GM21717 (cell line): Measurements from ENCODE around the gene EXOSC10.
"Not testable (repeated sequence)": the region's sequence is repeated elsewhere in the genome, so short reads cannot be mapped to it uniquely, and the experiment has no call there.

Experiments
- ATAC-seq: cut with Tn5 transposase; IDR thresholded peaks from one replicate; pipeline ENCODE4 v1.9.1; 2021; ENCODE audit warnings: mild to moderate bottlenecking, moderate library complexity; ENCODE audit not compliant: unreplicated experiment

EXOSC10 gene

DNA sequence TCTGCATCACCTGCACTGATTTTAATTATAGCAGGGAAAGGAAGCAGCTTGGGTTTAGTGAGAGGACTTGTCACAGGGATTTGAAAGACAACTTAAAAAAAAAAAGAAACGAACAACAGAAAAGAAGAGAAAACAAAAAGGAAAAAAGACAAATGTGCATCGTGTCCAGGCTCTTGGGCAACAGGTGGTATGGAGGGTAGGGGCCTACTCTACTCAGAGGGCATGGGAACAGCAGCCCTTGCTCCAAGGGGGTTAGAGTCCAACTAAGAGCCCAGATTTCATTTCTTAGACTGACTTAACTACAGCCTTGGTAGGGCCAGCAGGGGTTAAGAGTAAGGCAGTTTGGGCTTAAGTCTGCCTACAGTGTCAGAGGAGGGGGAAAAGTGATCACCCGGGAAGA is 15.3 kb upstream of the EXOSC10 start:
- ATAC-seq, result no peak

DNA sequence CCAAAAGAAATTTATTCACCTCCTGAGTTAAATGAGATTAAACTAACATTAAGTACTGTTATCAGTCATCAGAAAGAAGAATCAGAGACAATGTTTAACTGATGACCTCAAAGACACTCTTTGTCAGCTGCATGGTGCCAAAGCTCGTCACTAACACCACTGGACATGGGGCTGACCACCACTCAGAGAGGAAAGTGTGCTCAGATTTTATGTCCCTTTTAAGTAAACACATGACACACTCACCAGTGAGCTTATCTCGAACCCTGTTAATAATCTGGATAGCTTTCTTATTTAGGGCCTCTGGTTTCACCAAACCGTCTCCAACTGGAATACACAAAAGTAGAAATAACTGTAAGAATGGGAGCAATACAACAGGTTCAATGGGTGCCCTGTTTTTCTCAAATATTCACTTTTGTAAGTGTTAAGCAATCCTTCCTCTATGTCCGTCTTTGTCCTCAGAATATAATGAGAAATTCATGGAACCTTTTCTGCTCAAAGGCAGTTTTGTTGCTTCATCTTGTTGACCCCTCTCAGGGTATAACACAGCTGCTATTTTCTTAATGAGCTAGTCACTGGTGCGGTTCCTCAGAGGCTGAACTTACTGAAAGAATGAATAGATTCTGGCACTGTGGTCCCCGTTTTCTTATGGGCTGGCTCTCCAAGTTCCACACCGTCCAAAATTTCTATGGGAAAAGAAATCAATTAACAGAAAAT is 9.5 kb upstream of the EXOSC10 start:
- ATAC-seq, result no peak

DNA sequence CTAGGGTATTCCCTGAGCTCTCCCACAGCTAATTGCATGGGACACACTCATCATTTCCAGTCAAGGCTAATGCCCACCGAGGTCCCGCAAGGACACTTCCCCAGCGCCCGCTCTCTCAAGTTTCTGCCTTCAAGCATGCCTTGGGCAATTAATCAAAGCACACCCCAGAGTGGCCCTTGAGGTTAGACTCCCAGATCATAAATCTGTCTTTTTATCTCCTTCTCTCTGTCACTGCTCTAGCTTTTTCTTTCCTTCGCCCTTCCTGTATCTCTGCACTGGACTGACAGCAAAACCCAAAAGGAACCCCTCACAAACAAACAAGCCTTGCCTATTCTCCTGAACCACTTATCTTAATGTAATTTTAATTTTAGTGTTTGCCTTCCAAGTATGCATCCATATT is 7.9 kb upstream of the EXOSC10 start:
- ATAC-seq, result no peak

DNA sequence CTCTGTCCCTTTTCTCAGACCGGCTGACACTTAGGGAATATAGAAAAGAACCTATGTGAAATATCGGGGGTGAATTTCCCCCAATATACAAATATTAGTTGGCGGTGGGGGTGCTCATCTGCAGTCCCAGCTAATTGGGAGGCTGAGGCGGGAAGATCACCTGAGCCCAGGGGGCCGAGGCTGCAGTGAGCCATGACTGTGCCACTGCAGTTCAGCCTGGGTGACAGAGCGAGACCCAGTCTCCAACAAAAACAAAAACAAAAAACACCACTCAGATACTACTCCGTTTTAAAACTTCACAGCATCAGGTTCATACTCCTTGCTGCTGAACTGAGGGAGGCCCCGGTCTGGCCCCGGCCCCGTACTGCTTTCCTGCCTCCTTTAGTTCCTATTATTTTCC is 5.9 kb upstream of the EXOSC10 start:
- ATAC-seq, result no peak

DNA sequence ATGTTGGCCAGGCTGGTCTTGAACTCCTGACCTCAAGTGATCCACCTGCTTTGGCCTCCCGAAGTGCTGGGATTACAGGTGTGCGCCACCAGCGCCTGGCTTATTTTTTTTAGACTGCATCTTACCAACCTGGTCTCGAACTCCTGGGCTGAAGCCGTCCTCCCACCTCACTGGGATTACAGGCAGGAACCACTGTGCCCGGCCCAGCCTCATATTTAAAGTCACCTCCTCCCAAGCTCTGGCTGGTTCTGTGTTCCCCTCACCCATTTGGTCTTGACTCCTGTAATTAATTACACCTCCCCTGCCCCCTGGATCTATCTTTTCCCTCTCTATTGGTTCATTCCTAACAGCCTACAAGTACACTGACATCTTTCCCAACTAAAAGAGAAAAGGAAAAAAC is 1.7 kb upstream of the EXOSC10 start:
- ATAC-seq, result no peak

DNA sequence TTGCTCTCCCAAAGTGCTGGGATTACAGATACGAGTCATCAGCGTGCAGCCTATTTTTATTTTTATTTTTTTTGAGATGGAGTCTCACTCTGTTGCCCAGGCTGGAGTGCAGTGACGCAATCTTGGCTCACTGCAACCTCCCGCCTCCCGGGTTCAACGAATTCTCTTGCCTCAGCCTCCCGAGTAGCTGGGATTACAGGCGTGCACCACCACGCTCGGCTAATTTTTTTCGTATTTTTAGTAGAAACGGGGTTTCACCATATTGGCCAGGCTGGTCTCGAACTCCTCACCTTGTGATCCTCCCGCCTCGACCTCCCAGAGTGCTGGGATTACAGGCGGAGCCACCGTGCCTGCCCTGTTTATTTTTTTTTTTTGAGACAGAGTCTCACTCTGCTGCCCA is 1.1 kb upstream of the EXOSC10 start:
- not testable (repeated sequence) for ATAC-seq

DNA sequence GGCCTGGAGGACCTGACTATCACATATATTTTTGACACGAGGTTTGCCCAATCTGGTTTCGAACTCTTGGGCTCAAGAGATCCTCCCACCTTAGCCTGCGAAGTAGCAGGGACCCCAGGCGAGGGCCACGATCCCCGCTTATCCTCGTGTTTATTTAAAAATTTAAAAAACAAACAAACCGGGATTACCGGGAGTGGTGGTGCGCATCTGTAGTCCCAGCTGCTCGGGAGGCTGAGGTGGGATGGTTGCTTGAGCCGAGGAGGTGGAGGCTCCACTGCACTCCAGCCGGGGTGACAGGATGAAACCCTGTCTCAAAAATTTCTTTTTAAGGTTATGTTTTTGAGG is 452 bp upstream of the EXOSC10 start:
- ATAC-seq, result no peak

DNA sequence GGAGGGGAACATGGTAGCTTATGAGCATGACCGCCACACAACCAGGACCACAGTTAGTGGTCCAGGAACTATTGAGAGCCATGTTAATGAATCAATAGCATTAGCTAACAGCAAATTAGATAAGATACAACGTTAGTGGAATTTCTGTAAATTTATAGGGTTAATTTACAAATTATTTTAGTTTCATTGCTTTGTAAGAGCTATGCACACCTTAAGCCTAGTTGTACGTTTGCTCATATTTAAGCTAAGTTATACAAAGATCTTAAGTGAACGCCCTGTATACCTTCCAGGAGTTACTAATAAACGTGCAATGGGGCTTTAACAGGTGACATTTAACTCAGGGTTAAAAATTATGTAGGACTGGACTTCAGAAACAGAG is 749 bp downstream of the EXOSC10 start:
- peak; percentile 3 for ATAC-seq

DNA sequence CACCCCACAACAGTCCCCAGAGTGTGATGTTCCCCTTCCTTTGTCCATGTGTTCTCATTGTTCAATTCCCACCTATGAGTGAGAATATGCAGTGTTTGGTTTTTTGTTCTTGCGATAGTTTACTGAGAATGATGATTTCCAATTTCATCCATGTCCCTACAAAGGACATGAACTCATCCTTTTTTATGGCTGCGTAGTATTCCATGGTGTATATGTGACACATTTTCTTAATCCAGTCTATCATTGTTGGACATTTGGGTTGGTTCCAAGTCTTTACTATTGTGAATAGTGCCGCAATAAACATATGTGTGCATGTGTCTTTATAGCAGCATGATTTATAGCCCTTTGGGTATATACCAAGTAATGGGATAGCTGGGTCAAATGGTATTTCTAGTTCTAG is 15.9 kb downstream of the EXOSC10 start:
- ATAC-seq, result not testable (repeated sequence)

DNA sequence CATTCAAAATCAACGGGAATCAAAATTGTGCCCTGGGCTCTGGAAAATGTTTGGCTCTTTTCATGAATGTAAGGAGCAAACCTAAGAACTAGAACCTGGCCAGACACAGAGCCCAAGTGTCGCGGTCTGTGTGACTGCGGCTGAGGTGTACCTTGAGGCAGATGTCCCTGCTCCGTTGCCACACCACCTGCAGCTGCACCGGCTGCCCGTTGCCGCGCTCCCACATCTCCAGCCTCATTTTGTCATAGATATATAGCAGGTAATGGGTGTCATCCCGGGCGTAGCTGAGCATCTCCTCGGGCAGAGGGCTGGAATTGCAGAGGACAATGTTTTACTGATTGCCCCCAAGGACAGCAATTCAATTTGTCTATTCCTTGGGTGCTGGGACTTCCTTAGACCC is 18.7 kb downstream of the EXOSC10 start:
- no peak for ATAC-seq

DNA sequence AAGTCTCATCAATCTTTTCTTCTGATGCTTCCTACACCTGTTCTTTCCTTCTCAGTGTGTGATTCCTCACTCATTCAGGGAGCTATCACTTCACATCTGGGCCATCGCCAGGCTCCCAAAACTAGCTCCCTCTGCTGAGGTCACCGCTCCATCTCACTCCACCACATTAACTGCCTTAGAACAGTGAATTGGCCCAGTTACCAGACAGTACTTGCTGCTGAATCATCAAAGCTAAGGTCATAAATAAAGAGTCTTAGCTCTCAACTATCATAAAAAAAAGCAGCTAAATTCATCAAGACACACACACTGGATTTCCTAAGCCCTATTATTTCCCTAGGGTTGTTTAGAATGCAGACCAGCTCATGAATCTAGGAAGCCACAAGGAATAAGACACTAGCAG is 21.0 kb downstream of the EXOSC10 start:
- no peak for ATAC-seq

DNA sequence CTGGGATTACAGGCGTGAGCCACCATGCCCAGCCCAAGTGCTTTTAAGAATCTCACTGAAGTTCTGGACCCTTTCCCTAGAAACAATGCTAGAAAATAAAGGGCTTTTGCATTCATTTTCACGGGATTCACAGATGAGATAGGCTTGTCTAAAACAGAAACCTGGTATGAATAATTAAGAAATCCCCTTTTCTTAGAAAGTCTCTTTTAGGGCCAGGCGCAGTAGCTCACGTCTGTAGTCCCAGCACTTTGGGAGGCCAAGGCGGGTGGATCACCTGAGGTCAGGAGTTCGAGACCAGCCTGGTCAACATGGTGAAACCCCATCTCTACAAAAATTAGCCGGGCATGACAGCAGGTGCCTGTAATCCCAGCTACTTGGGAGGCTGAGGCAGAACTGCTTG is 26.3 kb downstream of the EXOSC10 start:
- ATAC-seq, result not testable (repeated sequence)

DNA sequence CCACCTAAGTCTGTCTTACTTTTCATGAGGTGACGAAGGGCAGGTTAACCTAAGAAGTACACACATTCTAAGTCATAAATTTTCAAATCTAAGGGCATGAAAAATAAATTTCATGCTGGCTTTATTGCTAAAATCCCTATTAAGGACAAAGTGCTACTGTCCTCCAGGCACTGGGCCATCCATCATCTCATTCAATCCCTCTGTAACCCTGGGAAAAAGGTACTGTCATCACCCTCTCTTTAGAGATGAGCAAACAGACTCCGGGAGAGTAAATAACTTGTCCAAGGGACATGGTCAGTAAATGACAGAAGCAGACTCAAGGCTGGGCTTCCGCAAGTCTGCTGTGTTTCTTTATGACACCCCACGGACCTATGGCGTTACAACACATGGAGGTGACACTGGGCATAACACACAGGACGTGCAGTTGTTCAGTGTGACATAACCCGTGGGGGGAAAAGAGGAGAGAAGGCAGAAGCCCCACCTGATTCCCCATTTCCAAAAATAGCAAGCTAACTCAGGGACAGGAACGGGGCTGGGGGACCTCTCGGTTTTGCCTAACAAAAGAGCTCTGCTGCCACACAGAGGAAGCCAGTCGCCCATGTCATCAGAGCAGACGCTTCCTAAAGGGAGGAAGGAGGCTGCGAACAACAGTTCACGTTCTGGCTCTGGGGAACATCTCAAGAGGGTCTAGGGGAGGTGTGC is 27.3 kb downstream of the EXOSC10 start:
- ATAC-seq, result no peak

DNA sequence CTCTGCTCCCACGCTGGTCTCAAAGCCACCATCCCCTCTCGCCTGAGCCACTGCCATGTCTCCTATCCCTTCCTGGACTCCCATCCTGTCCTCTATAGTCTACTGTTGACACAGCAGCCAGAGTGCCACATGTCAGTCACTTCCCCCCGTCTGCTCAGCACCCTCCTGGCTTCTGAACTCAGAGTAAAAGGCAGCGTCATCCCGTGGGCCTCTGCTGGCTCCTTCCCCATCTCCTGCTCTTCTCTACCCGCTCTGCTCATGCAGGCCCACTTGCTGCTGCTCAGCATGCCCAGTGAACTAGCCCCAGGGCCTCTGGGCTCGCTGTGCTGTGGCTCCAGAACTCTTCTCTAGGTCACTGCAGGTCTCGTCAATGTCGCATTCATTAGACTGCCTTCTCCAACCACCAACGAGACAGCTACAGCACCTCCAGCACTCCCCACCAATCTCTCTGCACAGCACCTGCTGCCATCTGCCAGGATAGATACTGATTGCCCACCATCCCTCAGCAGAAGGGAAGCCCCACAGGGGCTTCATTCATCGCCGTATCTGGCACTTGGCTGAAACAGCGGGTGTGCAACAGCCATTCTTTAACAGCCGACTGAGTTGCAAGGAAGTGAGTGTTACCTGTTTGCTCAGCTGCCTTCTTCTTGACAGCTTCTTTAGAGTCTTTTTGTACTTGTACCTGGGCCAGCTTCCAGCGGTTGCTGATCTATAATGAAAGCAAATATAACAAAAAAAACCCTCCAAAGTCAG is 28.0 kb downstream of the EXOSC10 start:
- no peak for ATAC-seq

DNA sequence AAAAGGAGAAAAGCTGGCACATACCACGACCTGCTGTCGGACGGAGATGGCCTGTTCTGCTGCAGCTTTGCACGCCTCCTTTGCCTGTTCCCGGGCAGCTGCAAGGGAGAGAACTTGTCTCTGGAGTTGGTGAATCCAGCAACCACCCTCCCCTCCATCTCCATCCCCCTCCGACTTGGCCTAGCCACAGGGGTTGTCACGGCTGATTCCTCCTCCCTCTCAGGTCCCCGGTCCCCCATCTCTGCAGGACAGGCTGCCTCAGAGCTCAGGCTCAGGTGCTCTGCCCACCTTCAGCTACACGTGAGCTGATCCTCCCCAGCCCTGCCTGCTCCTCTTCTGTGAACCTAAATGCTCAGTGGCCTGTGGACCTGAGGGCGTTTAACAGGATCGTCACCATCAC is 28.8 kb downstream of the EXOSC10 start:
- ATAC-seq, result no peak

DNA sequence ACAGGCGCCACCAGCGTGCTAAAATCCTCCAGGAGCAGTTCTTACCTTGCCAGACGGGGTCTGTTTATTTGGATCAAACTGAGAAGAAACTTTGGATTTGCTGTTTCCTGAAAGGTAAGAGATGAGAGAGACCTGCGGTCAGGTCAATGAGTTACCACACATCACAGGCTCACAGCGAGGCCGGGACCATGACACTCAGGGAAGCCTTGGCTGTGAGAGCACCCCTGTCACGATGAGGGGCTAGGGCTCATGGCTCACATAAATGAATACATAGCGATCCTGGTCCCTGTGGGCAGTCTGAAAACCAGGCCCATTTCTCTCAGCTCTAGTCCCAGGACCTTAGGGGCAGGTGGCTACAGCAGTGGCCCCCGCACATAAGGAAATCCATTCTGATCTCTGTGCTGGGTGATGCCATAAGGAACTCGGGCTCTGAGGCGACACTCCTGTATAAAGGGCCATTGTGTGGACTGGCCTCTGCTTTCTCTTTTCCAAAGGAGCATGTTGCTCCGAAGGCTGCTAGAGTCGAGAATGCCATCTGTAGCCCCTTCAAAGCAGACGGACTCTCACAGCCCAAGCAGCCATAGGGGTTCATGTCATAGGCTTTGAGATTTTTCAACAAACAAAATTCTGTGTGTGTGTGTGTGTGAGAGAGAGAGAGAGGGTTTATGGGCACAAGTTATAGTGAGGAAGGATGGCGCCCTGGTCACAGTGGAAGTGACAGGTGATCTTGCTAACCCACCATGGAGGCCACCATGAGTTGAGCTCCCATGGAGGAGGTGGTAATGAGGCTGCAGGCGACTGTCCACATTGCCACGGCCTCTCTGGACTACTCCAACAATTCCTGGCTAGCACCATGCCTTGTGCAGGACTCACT is 30.8 kb downstream of the EXOSC10 start:
- ATAC-seq, result no peak

DNA sequence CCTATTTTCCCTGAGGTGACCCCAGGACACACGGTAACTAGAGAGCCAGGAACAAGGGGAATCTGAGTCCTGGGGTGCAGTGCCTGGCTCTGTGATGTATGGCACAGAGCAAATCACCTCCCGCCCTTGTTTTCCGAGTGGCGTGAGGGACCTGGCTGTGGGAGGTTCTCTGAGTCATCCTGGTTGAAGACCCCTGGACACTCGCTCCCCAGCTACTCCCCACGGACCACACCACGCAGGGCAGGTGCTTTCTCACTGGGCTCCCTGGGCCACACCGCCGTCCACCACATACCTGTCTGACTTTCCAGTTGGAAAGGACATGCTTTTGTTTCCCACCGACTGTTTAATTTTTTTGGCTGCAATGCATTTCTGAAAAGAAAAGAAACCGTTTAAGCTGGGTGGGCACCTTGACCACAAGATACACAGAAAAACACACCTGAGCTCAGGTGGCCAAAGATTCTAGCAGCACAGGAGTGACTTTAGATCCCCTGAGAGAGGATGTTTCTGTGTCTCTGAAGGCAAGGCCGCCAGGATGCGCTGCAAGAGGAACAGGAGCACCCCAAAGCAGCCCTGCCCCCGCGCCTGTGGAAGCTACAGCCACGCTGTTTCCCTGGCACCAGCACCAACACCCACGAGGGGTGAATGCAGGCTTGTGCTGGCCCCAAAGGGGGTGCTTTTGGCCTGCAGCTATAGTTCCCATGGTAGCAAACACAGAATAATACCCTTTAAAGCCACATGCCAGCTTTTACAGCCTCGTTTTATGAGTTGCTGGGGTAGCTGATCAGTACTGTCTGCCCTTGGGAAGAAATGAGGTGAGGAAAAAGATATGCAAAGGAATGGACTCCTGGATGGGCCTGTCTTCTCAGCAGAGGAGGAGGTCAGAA is 31.7 kb downstream of the EXOSC10 start:
- ATAC-seq, result no peak

DNA sequence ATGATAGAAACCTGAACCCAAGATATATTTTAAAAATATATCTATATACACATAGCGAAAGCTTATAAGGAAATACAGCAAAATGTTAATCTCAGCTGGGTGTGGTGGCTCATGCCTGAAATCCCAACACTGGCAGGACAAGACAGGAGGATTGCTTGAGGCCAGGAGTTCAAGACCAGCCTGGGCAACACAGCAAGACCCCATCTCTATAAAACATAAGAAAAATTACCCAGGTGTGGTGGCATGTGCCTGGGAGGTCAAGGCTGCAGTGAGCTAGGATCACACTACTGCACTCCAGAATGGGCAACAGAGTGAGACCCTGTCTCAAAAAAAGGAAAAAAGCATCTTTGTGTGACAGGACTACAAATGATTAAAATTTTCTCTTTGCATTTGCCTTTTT is 33.9 kb downstream of the EXOSC10 start:
- no peak for ATAC-seq

DNA sequence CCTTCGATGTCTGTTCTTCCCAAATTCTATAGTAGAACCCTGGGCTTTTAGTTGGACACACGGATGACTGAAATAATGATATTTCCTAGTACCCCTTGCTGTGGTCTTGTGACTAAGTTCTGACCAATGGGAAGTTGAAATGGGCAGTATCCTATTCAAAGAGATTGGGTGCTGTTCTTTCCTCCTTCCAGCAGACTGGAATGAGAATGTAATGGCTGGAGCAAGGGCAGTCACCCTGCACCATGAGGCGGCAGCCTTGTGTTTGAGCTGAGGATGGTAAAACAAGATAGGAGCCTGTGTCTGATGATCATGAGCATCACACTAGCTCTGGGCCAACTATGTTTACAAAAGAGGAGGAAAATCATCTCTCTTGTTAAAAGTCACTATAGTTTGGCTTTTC is 34.7 kb downstream of the EXOSC10 start:
- ATAC-seq, result no peak

DNA sequence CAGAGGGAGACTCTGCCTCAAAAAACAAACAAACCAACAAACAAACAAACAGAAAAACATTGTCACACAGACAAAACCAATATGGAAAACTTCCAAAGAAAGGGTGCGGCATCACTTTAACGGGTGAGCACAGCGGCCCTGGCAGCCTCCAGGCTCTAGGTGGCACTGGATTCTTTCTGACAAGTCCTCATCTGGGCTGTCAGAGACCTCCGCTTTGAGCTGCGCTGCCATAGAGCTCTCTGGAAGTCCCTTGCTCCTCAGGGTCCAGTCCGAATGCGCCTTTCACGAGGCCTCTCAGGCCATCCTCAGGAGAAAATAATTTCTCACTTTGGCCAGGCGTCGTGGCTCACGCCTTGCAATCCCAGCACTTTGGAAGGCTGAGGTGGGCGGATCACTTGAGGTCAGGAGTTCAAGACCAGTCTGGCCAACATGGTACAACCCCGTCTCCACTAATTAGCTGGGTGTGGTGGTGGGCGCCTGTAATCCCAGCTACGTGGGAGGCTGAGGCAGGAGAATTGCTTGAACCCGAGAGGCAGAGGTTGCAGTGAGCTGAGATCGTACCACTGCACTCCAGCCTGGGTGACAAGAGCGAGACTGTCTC is 35.6 kb downstream of the EXOSC10 start:
- ATAC-seq, result not testable (repeated sequence)
